GM12878 (cell line): Measurements from ENCODE around the gene ADCY2. TPM values are rescaled to one million over a fixed set of nuclear protein-coding genes. Genes with fewer than 3 reads are reported as not detected.

Experiments used
- BHLHE40 ChIP-seq, 2 experiments: fragments of 450-650 bp in 1 of 2; IDR thresholded peaks; 2 replicates each; pipeline ENCODE4 v1.6.1; 2011 to 2017; ENCODE audit warnings: low read depth in 2 of 2, borderline replicate concordance in 1 of 2, improper control_type of control experiment in 1 of 2, low read length in 1 of 2, mild to moderate bottlenecking in 1 of 2
- BRCA1 ChIP-seq: IDR thresholded peaks from 2 replicates; pipeline ENCODE4 v1.6.1; 2011; ENCODE audit warnings: low read depth, low read length, improper control_type of control experiment
- CHD4 ChIP-seq: fragments of 200-600 bp; sonication (generic); IDR thresholded peaks from 2 replicates; pipeline ENCODE4 v1.6.1; 2016; ENCODE audit warnings: mild to moderate bottlenecking
- GATAD2B ChIP-seq: fragments of 450-650 bp; conservative IDR thresholded peaks from 2 replicates; pipeline ENCODE4 v1.6.1; 2017; ENCODE audit warnings: low read depth, mild to moderate bottlenecking, moderate library complexity
- MEF2B ChIP-seq: fragments of 450-650 bp; IDR thresholded peaks from 2 replicates; pipeline ENCODE4 v1.6.1; 2018; ENCODE audit warnings: mild to moderate bottlenecking, moderate library complexity; ENCODE audit not compliant: partially characterized antibody, poor library complexity, severe bottlenecking
- MYB ChIP-seq: fragments of 150-350 bp; IDR thresholded peaks from 2 replicates; pipeline ENCODE4 v1.6.1; 2014; ENCODE audit warnings: mild to moderate bottlenecking, low read depth, low read length, borderline replicate concordance
- POU2F2 ChIP-seq: IDR thresholded peaks from 3 replicates; pipeline ENCODE4 v1.6.1; 2011; ENCODE audit warnings: low read depth, mild to moderate bottlenecking, low read length, borderline replicate concordance
- RAD51 ChIP-seq: fragments of 450-650 bp; IDR thresholded peaks from 2 replicates; pipeline ENCODE4 v1.6.1; 2016; ENCODE audit warnings: moderate library complexity, mild to moderate bottlenecking, inconsistent platforms
- RBBP5 ChIP-seq: fragments of 200-600 bp; sonication (generic); conservative IDR thresholded peaks from 2 replicates; pipeline ENCODE4 v1.6.1; 2016
- SIN3A ChIP-seq: IDR thresholded peaks from 2 replicates; pipeline ENCODE4 v1.6.1; 2012; ENCODE audit warnings: low read depth, low read length, improper control_type of control experiment
- SIX5 ChIP-seq: IDR thresholded peaks from 2 replicates; pipeline ENCODE4 v1.6.1; 2011; ENCODE audit warnings: mild to moderate bottlenecking, low read depth, low read length, moderate library complexity; ENCODE audit not compliant: severe bottlenecking
- SP1 ChIP-seq: IDR thresholded peaks from one replicate; pipeline ENCODE4 v1.6.1; 2011; ENCODE audit warnings: low read depth, low read length
- SREBF1 ChIP-seq: IDR thresholded peaks from 2 replicates; pipeline ENCODE4 v1.6.1; 2012; ENCODE audit warnings: mild to moderate bottlenecking, low read length
- STAT1 ChIP-seq: fragments of 450-650 bp; conservative IDR thresholded peaks from 2 replicates; pipeline ENCODE4 v1.6.1; 2014; ENCODE audit warnings: antibody characterized with exemption, mild to moderate bottlenecking
- TBL1XR1 ChIP-seq: IDR thresholded peaks from 2 replicates; pipeline ENCODE4 v1.6.1; 2012; ENCODE audit warnings: low read depth, low read length, improper control_type of control experiment
- YBX1 ChIP-seq: fragments of 450-650 bp; IDR thresholded peaks from 2 replicates; pipeline ENCODE4 v1.6.1; 2016; ENCODE audit warnings: antibody characterized with exemption
- polyA plus RNA-seq, 11 experiments: library from polyadenylated mRNA; depleted of rRNA in 4 of 11; unstranded in 6 of 11; stranded (reverse) in 5 of 11; fragments of >200 nt; fragmentation: Nextera tagmentation in 4 of 11; fragmentation: Illumina TruSeq in 1 of 11; extraction: Ambion mirVana in 4 of 11; extraction: Trizol in 1 of 11; gene quantifications; 1 replicate in 1 of 11; 2 replicates in 10 of 11; pipeline versions ENCODE4 v1.2.1 to v1.2.3, GENCODE V29; 2011 to 2016; ENCODE audit warnings: inconsistent platforms in 2 of 11, missing spikeins in 2 of 11, low read depth in 1 of 11
- total RNA-seq, 4 experiments: library from RNA; depleted of rRNA in 3 of 4; stranded (reverse); fragments of >200 nt in 3 of 4; fragmentation: Illumina TruSeq in 1 of 4; extraction: Trizol in 1 of 4; gene quantifications; 2 replicates each; pipeline versions ENCODE4 v1.2.1 to v1.2.3, GENCODE V29; 2013 to 2021
- TF ChIP-seq, protein P1 (sequence below): fragments of 450-650 bp; IDR thresholded peaks from 2 replicates; pipeline ENCODE4 v1.6.1; 2018; ENCODE audit warnings: mild to moderate bottlenecking, low read depth, moderate library complexity; ENCODE audit not compliant: partially characterized antibody
- TF ChIP-seq, protein P2 (sequence below): IDR thresholded peaks from 2 replicates; pipeline ENCODE4 v1.6.1; 2011; ENCODE audit warnings: low read depth, low read length, improper control_type of control experiment, borderline replicate concordance
- TF ChIP-seq, protein P3 (sequence below): IDR thresholded peaks from 2 replicates; pipeline ENCODE4 v1.6.1; 2011; ENCODE audit warnings: borderline replicate concordance, low read depth, mild to moderate bottlenecking, moderate library complexity, low read length; ENCODE audit not compliant: insufficient read depth, poor library complexity, severe bottlenecking

ADCY2 gene
- total and polyA plus RNA-seq, 10 of the 15 experiments (the other 5 are each of a cell fraction or from before 2014, with no cell fraction given) = 0.07 to 0.26 TPM; not detected in 8

GRCh38 chr5:7878381-7878873, 482.5 kb downstream of the ADCY2 start (continued):
- TF ChIP-seq RAD51 (no peak), MYB (no peak), SREBF1 (peak; percentile 37; the same call in 1 of the 2 replicates), SIN3A (no peak), SP1 (no peak), BHLHE40 (IDR thresholded peaks at IDR 0.05; ENCODE audit: borderline replicate concordance in 1 of 2, low read depth in 2 of 2, low read length in 1 of 2) (peak in 1 of 2 experiments; percentile 5; a peak in 1 of 4 replicates), BRCA1 (no peak), TBL1XR1 (no peak), MEF2B (peak; percentile 50), POU2F2 (peak; percentile 57; the same call in 1 of the 3 replicates), SIX5 (no peak), YBX1 (no peak), CHD4 (no peak), STAT1 (no peak), RBBP5 (no peak), GATAD2B (no peak)
- TF ChIP-seq, protein P1, sequence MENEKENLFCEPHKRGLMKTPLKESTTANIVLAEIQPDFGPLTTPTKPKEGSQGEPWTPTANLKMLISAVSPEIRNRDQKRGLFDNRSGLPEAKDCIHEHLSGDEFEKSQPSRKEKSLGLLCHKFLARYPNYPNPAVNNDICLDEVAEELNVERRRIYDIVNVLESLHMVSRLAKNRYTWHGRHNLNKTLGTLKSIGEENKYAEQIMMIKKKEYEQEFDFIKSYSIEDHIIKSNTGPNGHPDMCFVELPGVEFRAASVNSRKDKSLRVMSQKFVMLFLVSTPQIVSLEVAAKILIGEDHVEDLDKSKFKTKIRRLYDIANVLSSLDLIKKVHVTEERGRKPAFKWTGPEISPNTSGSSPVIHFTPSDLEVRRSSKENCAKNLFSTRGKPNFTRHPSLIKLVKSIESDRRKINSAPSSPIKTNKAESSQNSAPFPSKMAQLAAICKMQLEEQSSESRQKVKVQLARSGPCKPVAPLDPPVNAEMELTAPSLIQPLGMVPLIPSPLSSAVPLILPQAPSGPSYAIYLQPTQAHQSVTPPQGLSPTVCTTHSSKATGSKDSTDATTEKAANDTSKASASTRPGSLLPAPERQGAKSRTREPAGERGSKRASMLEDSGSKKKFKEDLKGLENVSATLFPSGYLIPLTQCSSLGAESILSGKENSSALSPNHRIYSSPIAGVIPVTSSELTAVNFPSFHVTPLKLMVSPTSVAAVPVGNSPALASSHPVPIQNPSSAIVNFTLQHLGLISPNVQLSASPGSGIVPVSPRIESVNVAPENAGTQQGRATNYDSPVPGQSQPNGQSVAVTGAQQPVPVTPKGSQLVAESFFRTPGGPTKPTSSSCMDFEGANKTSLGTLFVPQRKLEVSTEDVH = no peak
- TF ChIP-seq, protein P2, sequence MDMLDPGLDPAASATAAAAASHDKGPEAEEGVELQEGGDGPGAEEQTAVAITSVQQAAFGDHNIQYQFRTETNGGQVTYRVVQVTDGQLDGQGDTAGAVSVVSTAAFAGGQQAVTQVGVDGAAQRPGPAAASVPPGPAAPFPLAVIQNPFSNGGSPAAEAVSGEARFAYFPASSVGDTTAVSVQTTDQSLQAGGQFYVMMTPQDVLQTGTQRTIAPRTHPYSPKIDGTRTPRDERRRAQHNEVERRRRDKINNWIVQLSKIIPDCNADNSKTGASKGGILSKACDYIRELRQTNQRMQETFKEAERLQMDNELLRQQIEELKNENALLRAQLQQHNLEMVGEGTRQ = no peak
- TF ChIP-seq, protein P3, sequence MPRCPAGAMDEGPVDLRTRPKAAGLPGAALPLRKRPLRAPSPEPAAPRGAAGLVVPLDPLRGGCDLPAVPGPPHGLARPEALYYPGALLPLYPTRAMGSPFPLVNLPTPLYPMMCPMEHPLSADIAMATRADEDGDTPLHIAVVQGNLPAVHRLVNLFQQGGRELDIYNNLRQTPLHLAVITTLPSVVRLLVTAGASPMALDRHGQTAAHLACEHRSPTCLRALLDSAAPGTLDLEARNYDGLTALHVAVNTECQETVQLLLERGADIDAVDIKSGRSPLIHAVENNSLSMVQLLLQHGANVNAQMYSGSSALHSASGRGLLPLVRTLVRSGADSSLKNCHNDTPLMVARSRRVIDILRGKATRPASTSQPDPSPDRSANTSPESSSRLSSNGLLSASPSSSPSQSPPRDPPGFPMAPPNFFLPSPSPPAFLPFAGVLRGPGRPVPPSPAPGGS = no peak
